ENCODE results near the gene STAU1. TPM values are rescaled to one million over a fixed set of nuclear protein-coding genes. Genes with fewer than 3 reads are reported as not detected.
"Not testable (repeated sequence)": the region's sequence is repeated elsewhere in the genome, so short reads cannot be mapped to it uniquely, and the experiment has no call there.

The STAU1 gene
- total and polyA plus RNA-seq, 4 donors = 53.5 to 89.2 (median 65.2) TPM

DNA sequence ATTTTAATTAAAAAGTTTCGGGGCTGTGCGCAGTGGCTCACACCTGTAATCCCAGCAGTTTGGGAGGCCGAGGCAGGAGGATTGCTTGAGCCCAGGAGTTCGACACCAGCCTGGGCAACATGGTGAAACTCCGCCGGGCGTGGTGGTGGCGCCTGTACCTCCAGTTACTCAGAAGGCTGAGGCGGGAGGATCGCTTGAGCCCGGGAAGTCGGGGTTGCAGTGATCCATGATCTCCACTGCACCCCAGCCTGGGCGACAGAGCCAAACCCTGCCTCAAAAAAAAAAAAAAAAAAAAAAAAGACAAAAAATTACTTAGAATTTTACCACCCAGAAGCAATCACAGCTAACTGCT is 30.6 kb upstream of the STAU1 start:
- Histone ChIP-seq H3K27ac (ENCODE audit: low read depth in 1 of 2, low read length in 2 of 2) (peak overlapping the region; percentile 44 to 57), H3K9ac (ENCODE audit: low read depth in 1 of 2, low read length in 2 of 2) (peak overlapping the region in 1 of 2 donors; percentile 45), H3K36me3 (ENCODE audit: control insufficient read depth in 4 of 4, insufficient read depth in 3 of 4, low read depth in 1 of 4, low read length in 3 of 4) (peaks cover 6 to 19% (median 11%) of the 10 kb centered on the region in 4 donors), H3K4me1 (ENCODE audit: control insufficient read depth in 4 of 4, insufficient read depth in 4 of 4, low read length in 3 of 4) (peaks cover 5 to 16% (median 7%) of the 10 kb centered on the region in 4 donors)
- not testable (repeated sequence) for H3K27me3 ChIP-seq (ENCODE audit: control insufficient read depth in 4 of 4, insufficient read depth in 4 of 4, low read length in 3 of 4); H3K4me3 ChIP-seq (ENCODE audit: low read depth in 1 of 3, low read length in 3 of 3); DNase-seq (ENCODE audit: low spot score); H3K9me3 ChIP-seq (ENCODE audit: control insufficient read depth in 4 of 4, low read length in 3 of 4)
- 61% methylated on average over 13 of the region's 13 CpGs for WGBS

DNA sequence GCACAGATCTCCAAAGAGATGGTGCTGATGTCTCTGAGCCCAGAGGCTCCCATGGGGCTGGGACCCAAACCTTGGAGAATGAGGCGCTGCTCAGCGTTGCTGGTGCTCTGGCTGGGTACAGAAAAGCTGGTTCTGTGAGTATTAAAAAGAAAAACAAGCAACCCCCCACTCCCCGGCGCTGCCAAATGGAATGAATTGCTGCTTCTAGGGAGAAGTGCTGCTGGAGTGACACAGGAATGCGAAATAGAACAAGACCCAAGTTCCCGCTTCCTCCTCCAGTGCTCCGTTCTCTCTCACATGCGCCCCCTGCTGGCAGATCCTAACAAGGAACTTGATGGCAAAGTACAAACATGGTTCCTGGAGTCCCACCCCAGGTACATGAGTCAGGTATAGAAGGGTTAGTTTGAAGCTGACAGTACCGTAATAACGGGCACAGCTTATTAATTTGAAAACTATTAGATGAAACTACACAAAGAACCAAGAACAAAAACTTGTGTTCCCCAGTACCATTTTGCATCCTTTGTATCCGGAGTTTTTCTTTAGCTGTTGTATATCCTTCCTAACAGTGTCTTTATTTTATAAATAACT is 29.0 kb upstream of the STAU1 start:
- DNase-seq (ENCODE audit: low spot score) = peak; percentile 97
- Histone ChIP-seq H3K27me3 (ENCODE audit: control insufficient read depth in 4 of 4, insufficient read depth in 4 of 4, low read length in 3 of 4) (no peaks in the 10 kb centered on the region), H3K27ac (ENCODE audit: low read depth in 1 of 2, low read length in 2 of 2) (no peak overlapping the region), H3K4me3 (ENCODE audit: low read depth in 1 of 3, low read length in 3 of 3) (no peak overlapping the region), H3K9me3 (ENCODE audit: control insufficient read depth in 4 of 4, low read length in 3 of 4) (no peaks in the 10 kb centered on the region), H3K4me1 (ENCODE audit: control insufficient read depth in 4 of 4, insufficient read depth in 4 of 4, low read length in 3 of 4) (peaks cover 5 to 16% (median 7%) of the 10 kb centered on the region in 4 donors), H3K9ac (ENCODE audit: low read depth in 1 of 2, low read length in 2 of 2) (peak overlapping the region in 1 of 2 donors; percentile 47), H3K36me3 (ENCODE audit: control insufficient read depth in 4 of 4, insufficient read depth in 3 of 4, low read depth in 1 of 4, low read length in 3 of 4) (peaks cover 0 to 9% (median 2%) of the 10 kb centered on the region in 4 donors)
- TF ChIP-seq NR2F2 (IDR thresholded peaks at IDR 0.05) (no peak), SP1 (IDR thresholded peaks at IDR 0.05) (no peak), RXRA (IDR thresholded peaks at IDR 0.05) (peak in 1 of 2 donors; percentile 35), RAD21 (IDR thresholded peaks at IDR 0.05) (peak; percentile 91 to 95), HNF4G (IDR thresholded peaks at IDR 0.05) (peak; percentile 14), HNF4A (conservative IDR thresholded peaks at IDR 0.05) (peak; percentile 21 to 67), FOXA2 (IDR thresholded peaks at IDR 0.05) (no peak)
- TF ChIP-seq, protein P1, sequence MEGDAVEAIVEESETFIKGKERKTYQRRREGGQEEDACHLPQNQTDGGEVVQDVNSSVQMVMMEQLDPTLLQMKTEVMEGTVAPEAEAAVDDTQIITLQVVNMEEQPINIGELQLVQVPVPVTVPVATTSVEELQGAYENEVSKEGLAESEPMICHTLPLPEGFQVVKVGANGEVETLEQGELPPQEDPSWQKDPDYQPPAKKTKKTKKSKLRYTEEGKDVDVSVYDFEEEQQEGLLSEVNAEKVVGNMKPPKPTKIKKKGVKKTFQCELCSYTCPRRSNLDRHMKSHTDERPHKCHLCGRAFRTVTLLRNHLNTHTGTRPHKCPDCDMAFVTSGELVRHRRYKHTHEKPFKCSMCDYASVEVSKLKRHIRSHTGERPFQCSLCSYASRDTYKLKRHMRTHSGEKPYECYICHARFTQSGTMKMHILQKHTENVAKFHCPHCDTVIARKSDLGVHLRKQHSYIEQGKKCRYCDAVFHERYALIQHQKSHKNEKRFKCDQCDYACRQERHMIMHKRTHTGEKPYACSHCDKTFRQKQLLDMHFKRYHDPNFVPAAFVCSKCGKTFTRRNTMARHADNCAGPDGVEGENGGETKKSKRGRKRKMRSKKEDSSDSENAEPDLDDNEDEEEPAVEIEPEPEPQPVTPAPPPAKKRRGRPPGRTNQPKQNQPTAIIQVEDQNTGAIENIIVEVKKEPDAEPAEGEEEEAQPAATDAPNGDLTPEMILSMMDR (IDR thresholded peaks at IDR 0.05; ENCODE audit: low read depth, low read length, missing input control) = peak; percentile 83
- TF ChIP-seq, protein P2, sequence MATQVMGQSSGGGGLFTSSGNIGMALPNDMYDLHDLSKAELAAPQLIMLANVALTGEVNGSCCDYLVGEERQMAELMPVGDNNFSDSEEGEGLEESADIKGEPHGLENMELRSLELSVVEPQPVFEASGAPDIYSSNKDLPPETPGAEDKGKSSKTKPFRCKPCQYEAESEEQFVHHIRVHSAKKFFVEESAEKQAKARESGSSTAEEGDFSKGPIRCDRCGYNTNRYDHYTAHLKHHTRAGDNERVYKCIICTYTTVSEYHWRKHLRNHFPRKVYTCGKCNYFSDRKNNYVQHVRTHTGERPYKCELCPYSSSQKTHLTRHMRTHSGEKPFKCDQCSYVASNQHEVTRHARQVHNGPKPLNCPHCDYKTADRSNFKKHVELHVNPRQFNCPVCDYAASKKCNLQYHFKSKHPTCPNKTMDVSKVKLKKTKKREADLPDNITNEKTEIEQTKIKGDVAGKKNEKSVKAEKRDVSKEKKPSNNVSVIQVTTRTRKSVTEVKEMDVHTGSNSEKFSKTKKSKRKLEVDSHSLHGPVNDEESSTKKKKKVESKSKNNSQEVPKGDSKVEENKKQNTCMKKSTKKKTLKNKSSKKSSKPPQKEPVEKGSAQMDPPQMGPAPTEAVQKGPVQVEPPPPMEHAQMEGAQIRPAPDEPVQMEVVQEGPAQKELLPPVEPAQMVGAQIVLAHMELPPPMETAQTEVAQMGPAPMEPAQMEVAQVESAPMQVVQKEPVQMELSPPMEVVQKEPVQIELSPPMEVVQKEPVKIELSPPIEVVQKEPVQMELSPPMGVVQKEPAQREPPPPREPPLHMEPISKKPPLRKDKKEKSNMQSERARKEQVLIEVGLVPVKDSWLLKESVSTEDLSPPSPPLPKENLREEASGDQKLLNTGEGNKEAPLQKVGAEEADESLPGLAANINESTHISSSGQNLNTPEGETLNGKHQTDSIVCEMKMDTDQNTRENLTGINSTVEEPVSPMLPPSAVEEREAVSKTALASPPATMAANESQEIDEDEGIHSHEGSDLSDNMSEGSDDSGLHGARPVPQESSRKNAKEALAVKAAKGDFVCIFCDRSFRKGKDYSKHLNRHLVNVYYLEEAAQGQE (IDR thresholded peaks at IDR 0.05) = no peak
- TF ChIP-seq, protein P3, sequence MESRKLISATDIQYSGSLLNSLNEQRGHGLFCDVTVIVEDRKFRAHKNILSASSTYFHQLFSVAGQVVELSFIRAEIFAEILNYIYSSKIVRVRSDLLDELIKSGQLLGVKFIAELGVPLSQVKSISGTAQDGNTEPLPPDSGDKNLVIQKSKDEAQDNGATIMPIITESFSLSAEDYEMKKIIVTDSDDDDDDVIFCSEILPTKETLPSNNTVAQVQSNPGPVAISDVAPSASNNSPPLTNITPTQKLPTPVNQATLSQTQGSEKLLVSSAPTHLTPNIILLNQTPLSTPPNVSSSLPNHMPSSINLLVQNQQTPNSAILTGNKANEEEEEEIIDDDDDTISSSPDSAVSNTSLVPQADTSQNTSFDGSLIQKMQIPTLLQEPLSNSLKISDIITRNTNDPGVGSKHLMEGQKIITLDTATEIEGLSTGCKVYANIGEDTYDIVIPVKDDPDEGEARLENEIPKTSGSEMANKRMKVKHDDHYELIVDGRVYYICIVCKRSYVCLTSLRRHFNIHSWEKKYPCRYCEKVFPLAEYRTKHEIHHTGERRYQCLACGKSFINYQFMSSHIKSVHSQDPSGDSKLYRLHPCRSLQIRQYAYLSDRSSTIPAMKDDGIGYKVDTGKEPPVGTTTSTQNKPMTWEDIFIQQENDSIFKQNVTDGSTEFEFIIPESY (IDR thresholded peaks at IDR 0.05) = no peak
- WGBS = 19% methylated on average over 11 of the region's 11 CpGs

All from liver (tissue), 9 donors.